Upper lobe of left lung (tissue), 4 donors: Measurements from ENCODE around the gene SDCCAG8.

Source experiments
- CTCF ChIP-seq, 6 experiments: fragments of 450-650 bp in 4 of 6; fragments of 200-600 bp in 2 of 6; sonication (generic) in 2 of 6; IDR thresholded peaks; one replicate each; pipeline ENCODE4 v1.5.1; 2016 to 2019; ENCODE audit warnings: antibody characterized with exemption in 6 of 6
- EP300 ChIP-seq, 4 donors: sonication (generic); formaldehyde crosslinking; IDR thresholded peaks; one replicate each; pipeline ENCODE4 v1.5.1; 2017; ENCODE audit warnings: antibody characterized with exemption in 4 of 4, control low read depth in 2 of 4
- POLR2A ChIP-seq, 4 donors: fragments of 450-650 bp; IDR thresholded peaks; one replicate each; pipeline ENCODE4 v1.5.1; 2016 to 2017; ENCODE audit warnings: antibody characterized with exemption in 4 of 4, mild to moderate bottlenecking in 2 of 4
- POLR2AphosphoS5 ChIP-seq, 2 donors: sonication (generic); formaldehyde crosslinking; IDR thresholded peaks; one replicate each; pipeline ENCODE4 v1.5.1; 2017; ENCODE audit warnings: antibody characterized with exemption in 2 of 2

GRCh38 chr1:243455760-243456651 is 200.2 kb downstream of the SDCCAG8 start:
- TF ChIP-seq EP300 (IDR thresholded peaks at IDR 0.05) = no peak
- TF ChIP-seq CTCF (IDR thresholded peaks at IDR 0.05) = no peak
- no peak for TF ChIP-seq POLR2AphosphoS5 (IDR thresholded peaks at IDR 0.05)
- no peak for TF ChIP-seq POLR2A (IDR thresholded peaks at IDR 0.05)
